Coronary artery (tissue), 2 donors: ENCODE measurements around the gene CAPN15.
A peak's percentile ranks its signal among the peaks of the same experiment; 100 is the strongest.

ENCODE experiments used
- DNase-seq: peaks from one replicate; pipeline ENCODE4 v3.0.0-alpha.2; 2017; ENCODE audit warnings: low spot score
- H3K27ac ChIP-seq, 2 donors: fragments of 200-600 bp; sonication (generic); one replicate each; pipeline ENCODE4 v1.5.1; 2016 to 2019
- H3K4me3 ChIP-seq: fragments of 200-600 bp; sonication (generic); 2 replicates; pipeline ENCODE4 v1.5.1; 2016; ENCODE audit warnings: mild to moderate bottlenecking, moderate library complexity
- CTCF ChIP-seq: fragments of 200-600 bp; sonication (generic); IDR thresholded peaks from one replicate; pipeline ENCODE4 v1.5.1; 2019; ENCODE audit warnings: antibody characterized with exemption

Gene CAPN15

GRCh38 chr16:522320-523096 lies 5.0 kb upstream of the CAPN15 start:
- no peak for TF ChIP-seq CTCF

GRCh38 chr16:523097-523741 lies 4.3 kb upstream of the CAPN15 start:
- Histone ChIP-seq H3K4me3 (no peak overlapping the region), H3K27ac (no peak overlapping the region)
- DNase-seq, result no peak
- TF ChIP-seq CTCF, result no peak

More at GRCh38 chr16:522320-523096, 5.0 kb upstream of the CAPN15 start:
- Histone ChIP-seq H3K27ac (no peak overlapping the region), H3K4me3 (no peak overlapping the region)
- no peak for DNase-seq

GRCh38 chr16:524274-525040 lies 3.1 kb upstream of the CAPN15 start:
- no peak for TF ChIP-seq CTCF
- no peak for DNase-seq
- H3K27ac ChIP-seq, result no peak overlapping the region

GRCh38 chr16:525123-525519 lies 2.4 kb upstream of the CAPN15 start:
- no peak overlapping the region for H3K27ac ChIP-seq
- no peak for TF ChIP-seq CTCF
- no peak for DNase-seq
- H3K4me3 ChIP-seq, result no peak overlapping the region

More at GRCh38 chr16:524274-525040, 3.1 kb upstream of the CAPN15 start:
- H3K4me3 ChIP-seq, result no peak overlapping the region

GRCh38 chr16:525520-526180 lies 1.9 kb upstream of the CAPN15 start:
- TF ChIP-seq CTCF, result no peak
- DNase-seq, result no peak
- Histone ChIP-seq H3K4me3 (peak overlapping the region; percentile 74), H3K27ac (peak overlapping the region; percentile 16 to 97)

- peak; percentile 84 for DNase-seq
These were observed 1.1 kb upstream of the CAPN15 start for GRCh38 chr16:526181-527014.

More at GRCh38 chr16:526181-527014, 1.1 kb upstream of the CAPN15 start:
- Histone ChIP-seq H3K27ac (peak overlapping the region; percentile 95 to 97), H3K4me3 (peak overlapping the region; percentile 74)
- TF ChIP-seq CTCF, result no peak
